MM.1S (cell line): Measurements from ENCODE around the gene ATXN3L.

ENCODE experiments used
- DNase-seq: peaks from one replicate; pipeline ENCODE4 v3.0.0-alpha.2; 2015
- H2AFZ ChIP-seq: fragments of 300-600 bp; sonication (generic); 2 replicates; pipeline ENCODE4 v1.6.0; 2016; ENCODE audit warnings: antibody characterized with exemption, low read length
- H3F3A ChIP-seq: fragments of 300-600 bp; sonication (generic); 2 replicates; pipeline ENCODE4 v1.6.1; 2016; ENCODE audit warnings: mild to moderate bottlenecking, antibody characterized with exemption, low read length, moderate library complexity, mixed read lengths; ENCODE audit not compliant: insufficient read depth
- H3K27ac ChIP-seq: fragments of 300-600 bp; sonication (generic); 2 replicates; pipeline ENCODE4 v1.5.1; 2016; ENCODE audit warnings: mild to moderate bottlenecking, low read length
- H3K27me3 ChIP-seq: fragments of 300-600 bp; sonication (generic); replicated peaks from 2 replicates; pipeline ENCODE4 v1.6.0; 2016; ENCODE audit warnings: low read length; ENCODE audit not compliant: insufficient read depth
- H3K36me3 ChIP-seq: fragments of 300-600 bp; sonication (generic); replicated peaks from 2 replicates; pipeline ENCODE4 v1.6.1; 2016; ENCODE audit warnings: mild to moderate bottlenecking, low read length, mixed read lengths; ENCODE audit not compliant: insufficient read depth
- H3K4me1 ChIP-seq: fragments of 300-600 bp; sonication (generic); 2 replicates; pipeline ENCODE4 v1.6.1; 2016; ENCODE audit warnings: low read length, mixed read lengths
- H3K4me2 ChIP-seq: fragments of 300-600 bp; sonication (generic); 2 replicates; pipeline ENCODE4 v1.6.0; 2016; ENCODE audit warnings: low read depth, low read length
- H3K4me3 ChIP-seq: fragments of 300-600 bp; sonication (generic); 2 replicates; pipeline ENCODE4 v1.5.1; 2016; ENCODE audit warnings: low read length, mixed read lengths
- H3K79me2 ChIP-seq: fragments of 300-600 bp; sonication (generic); 2 replicates; pipeline ENCODE4 v1.6.1; 2016; ENCODE audit warnings: mixed run types, low read length, mixed read lengths
- H3K9ac ChIP-seq: fragments of 300-600 bp; sonication (generic); 2 replicates; pipeline ENCODE4 v1.6.1; 2016; ENCODE audit warnings: low read length, mixed read lengths
- H3K9me2 ChIP-seq: fragments of 300-600 bp; sonication (generic); replicated peaks from 2 replicates; pipeline ENCODE4 v1.6.1; 2016; ENCODE audit warnings: mild to moderate bottlenecking, low read length, mixed read lengths; ENCODE audit not compliant: insufficient read depth
- H3K9me3 ChIP-seq: fragments of 300-600 bp; sonication (generic); replicated peaks from 2 replicates; pipeline ENCODE4 v1.6.1; 2016; ENCODE audit warnings: mild to moderate bottlenecking, low read length, mixed read lengths; ENCODE audit not compliant: insufficient read depth
- H4K20me1 ChIP-seq: fragments of 300-600 bp; sonication (generic); 2 replicates; pipeline ENCODE4 v1.6.1; 2016; ENCODE audit warnings: mild to moderate bottlenecking, low read length, moderate library complexity, mixed read lengths; ENCODE audit not compliant: insufficient read depth
- EZH2 ChIP-seq: fragments of 300-600 bp; sonication (generic); optimal IDR thresholded peaks from 2 replicates; pipeline ENCODE3; 2017; ENCODE audit warnings: low read depth, mild to moderate bottlenecking, antibody characterized with exemption, low read length, mixed read lengths
- EZH2phosphoT487 ChIP-seq: fragments of 300-600 bp; sonication (generic); IDR thresholded peaks from 2 replicates; pipeline ENCODE4 v1.6.1; 2018; ENCODE audit warnings: antibody characterized with exemption, low read length
- TF ChIP-seq, protein P1 (sequence below): fragments of 300-600 bp; sonication (generic); IDR thresholded peaks from 2 replicates; pipeline ENCODE4 v1.5.1; 2016; ENCODE audit warnings: antibody characterized with exemption, low read length, mixed read lengths

Gene ATXN3L

DNA sequence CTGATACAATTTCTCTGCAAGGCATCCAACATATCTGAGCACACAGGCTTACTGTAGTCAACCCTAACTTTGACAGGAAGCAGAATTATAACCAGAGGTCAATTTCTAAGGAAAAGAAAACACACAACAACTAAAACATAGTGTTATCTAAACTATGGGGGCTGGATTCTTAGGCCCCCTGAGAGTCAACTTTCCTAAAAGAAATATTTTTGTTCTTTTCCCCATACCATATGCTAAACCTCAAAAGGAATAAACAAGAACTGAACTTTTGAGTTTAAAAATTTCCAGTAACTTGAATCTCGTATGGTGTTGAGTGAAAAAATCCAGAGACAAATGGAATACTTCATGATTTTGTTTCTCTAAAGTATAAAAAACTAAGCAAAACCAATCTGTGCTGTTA is 42.9 kb downstream of the ATXN3L start:
- Histone ChIP-seq H3K36me3 (no peaks in the 10 kb centered on the region), H3K9me2 (no peaks in the 10 kb centered on the region), H3K27ac (no peak overlapping the region), H3F3A (no peaks in the 10 kb centered on the region), H3K4me2 (no peak overlapping the region), H4K20me1 (no peaks in the 10 kb centered on the region), H2AFZ (no peak overlapping the region), H3K9ac (no peak overlapping the region), H3K4me1 (no peaks in the 10 kb centered on the region), H3K9me3 (no peaks in the 10 kb centered on the region), H3K4me3 (no peak overlapping the region), H3K79me2 (no peaks in the 10 kb centered on the region), H3K27me3 (no peaks in the 10 kb centered on the region)
- DNase-seq, result no peak
- TF ChIP-seq EZH2phosphoT487 (no peak), EZH2 (no peak)
- TF ChIP-seq, protein P1, sequence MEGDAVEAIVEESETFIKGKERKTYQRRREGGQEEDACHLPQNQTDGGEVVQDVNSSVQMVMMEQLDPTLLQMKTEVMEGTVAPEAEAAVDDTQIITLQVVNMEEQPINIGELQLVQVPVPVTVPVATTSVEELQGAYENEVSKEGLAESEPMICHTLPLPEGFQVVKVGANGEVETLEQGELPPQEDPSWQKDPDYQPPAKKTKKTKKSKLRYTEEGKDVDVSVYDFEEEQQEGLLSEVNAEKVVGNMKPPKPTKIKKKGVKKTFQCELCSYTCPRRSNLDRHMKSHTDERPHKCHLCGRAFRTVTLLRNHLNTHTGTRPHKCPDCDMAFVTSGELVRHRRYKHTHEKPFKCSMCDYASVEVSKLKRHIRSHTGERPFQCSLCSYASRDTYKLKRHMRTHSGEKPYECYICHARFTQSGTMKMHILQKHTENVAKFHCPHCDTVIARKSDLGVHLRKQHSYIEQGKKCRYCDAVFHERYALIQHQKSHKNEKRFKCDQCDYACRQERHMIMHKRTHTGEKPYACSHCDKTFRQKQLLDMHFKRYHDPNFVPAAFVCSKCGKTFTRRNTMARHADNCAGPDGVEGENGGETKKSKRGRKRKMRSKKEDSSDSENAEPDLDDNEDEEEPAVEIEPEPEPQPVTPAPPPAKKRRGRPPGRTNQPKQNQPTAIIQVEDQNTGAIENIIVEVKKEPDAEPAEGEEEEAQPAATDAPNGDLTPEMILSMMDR, result no peak

DNA sequence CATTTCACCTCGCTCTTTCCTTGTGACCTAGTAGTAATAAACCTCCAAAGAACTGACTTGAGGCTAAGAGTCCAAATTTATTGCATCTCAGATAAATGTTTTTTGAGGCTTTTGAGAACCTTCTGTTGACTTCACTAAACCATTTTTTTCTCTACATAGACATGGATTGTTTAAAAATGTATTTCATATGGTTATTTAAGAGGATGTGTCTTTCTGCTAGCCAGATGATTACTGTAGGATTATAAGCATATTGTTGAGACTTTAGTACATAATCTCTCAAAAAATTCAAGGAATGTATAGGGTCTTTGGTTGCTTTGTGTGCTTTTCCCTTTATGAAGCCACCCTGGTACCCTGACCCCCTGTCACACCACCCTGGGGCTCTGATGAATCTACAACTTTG is 44.8 kb downstream of the ATXN3L start:
- no peak overlapping the region for H3K4me3 ChIP-seq

DNA sequence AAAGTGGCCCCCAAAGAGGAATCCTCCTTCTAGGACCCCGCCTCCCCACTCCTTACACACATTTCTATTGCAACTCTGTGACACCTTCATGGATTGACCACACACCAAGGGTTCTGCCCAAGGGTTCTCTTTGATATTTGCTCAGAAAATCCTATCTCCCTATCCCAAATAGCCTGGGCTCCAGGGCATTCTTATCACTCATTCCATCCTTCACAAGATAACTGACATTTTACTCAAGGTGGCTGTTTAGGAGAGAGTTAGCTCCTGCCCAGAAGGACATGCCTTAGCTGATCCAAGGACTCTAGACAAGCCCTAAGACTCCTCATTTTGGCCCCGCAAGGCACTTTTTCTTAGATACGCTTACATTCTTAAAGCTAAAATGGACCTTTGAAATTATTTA is 47.4 kb downstream of the ATXN3L start:
- no peaks in the 10 kb centered on the region for H3K27me3 ChIP-seq
- DNase-seq, result no peak
- no peaks in the 10 kb centered on the region for H3K79me2 ChIP-seq
- no peaks in the 10 kb centered on the region for H4K20me1 ChIP-seq
- TF ChIP-seq, protein P1, result no peak
- TF ChIP-seq EZH2, result no peak
- no peak for TF ChIP-seq EZH2phosphoT487
- no peaks in the 10 kb centered on the region for H3K36me3 ChIP-seq
- H3K9ac ChIP-seq, result no peak overlapping the region
- no peaks in the 10 kb centered on the region for H3K9me3 ChIP-seq
- no peaks in the 10 kb centered on the region for H3K4me1 ChIP-seq
- no peak overlapping the region for H3K4me2 ChIP-seq
- no peaks in the 10 kb centered on the region for H3K9me2 ChIP-seq
- no peak overlapping the region for H2AFZ ChIP-seq
- H3K4me3 ChIP-seq, result no peak overlapping the region
- H3F3A ChIP-seq, result no peaks in the 10 kb centered on the region
- no peak overlapping the region for H3K27ac ChIP-seq

More for the DNA sequence above, 44.8 kb downstream of the ATXN3L start:
- Histone ChIP-seq H3K4me2 (no peak overlapping the region), H2AFZ (no peak overlapping the region), H3K4me1 (no peaks in the 10 kb centered on the region), H3K36me3 (no peaks in the 10 kb centered on the region), H4K20me1 (no peaks in the 10 kb centered on the region), H3K9ac (no peak overlapping the region), H3K27ac (no peak overlapping the region), H3F3A (no peaks in the 10 kb centered on the region), H3K9me3 (no peaks in the 10 kb centered on the region), H3K9me2 (no peaks in the 10 kb centered on the region), H3K79me2 (no peaks in the 10 kb centered on the region), H3K27me3 (no peaks in the 10 kb centered on the region)
- TF ChIP-seq EZH2phosphoT487 (no peak), EZH2 (no peak)
- TF ChIP-seq, protein P1, result no peak
- no peak for DNase-seq
